OCI-LY1 (cell line): ENCODE results near the gene BRD3OS.

Experiments used
- H2AFZ ChIP-seq: fragments of 200-600 bp; sonication (generic), shearing (Covaris generic); 2 replicates; pipeline ENCODE4 v1.6.0; 2014; ENCODE audit warnings: antibody characterized with exemption, mild to moderate bottlenecking, low read length
- H3F3A ChIP-seq: fragments of 200-600 bp; sonication (generic), shearing (Covaris generic); 2 replicates; pipeline ENCODE4 v1.6.0; 2014; ENCODE audit warnings: mild to moderate bottlenecking, antibody characterized with exemption, low read length, moderate library complexity; ENCODE audit not compliant: insufficient read depth
- H3K27ac ChIP-seq: fragments of 200-600 bp; sonication (generic); 2 replicates; pipeline ENCODE4 v1.5.1; 2014; ENCODE audit warnings: low read length, mixed run types, mild to moderate bottlenecking, low read depth; ENCODE audit not compliant: poor library complexity, severe bottlenecking
- H3K27me3 ChIP-seq: fragments of 200-600 bp; sonication (generic); 2 replicates; pipeline ENCODE4 v1.6.0; 2014; ENCODE audit warnings: antibody characterized with exemption, mild to moderate bottlenecking, low read length, moderate library complexity; ENCODE audit not compliant: insufficient read depth
- H3K36me3 ChIP-seq: fragments of 200-600 bp; sonication (generic); 2 replicates; pipeline ENCODE4 v1.6.1; 2014; ENCODE audit warnings: mild to moderate bottlenecking, antibody characterized with exemption, low read length, moderate library complexity, mixed read lengths; ENCODE audit not compliant: insufficient read depth
- H3K4me1 ChIP-seq: fragments of 200-600 bp; sonication (generic); 2 replicates; pipeline ENCODE4 v1.5.1; 2014; ENCODE audit warnings: mild to moderate bottlenecking, low read length, moderate library complexity; ENCODE audit not compliant: insufficient read depth, severe bottlenecking
- H3K4me2 ChIP-seq: fragments of 200-600 bp; sonication (generic), shearing (Covaris generic); 2 replicates; pipeline ENCODE4 v1.6.1; 2014; ENCODE audit warnings: low read length
- H3K4me3 ChIP-seq: fragments of 200-600 bp; sonication (generic); 2 replicates; pipeline ENCODE4 v1.5.1; 2014; ENCODE audit warnings: low read length, low read depth, mild to moderate bottlenecking, mixed read lengths; ENCODE audit not compliant: poor library complexity, severe bottlenecking
- H3K79me2 ChIP-seq: fragments of 200-600 bp; shearing (Covaris generic); 2 replicates; pipeline ENCODE4 v1.6.1; 2016; ENCODE audit warnings: mixed run types, low read length, mixed read lengths; ENCODE audit not compliant: insufficient read depth
- H3K9ac ChIP-seq: fragments of 200-600 bp; sonication (generic), shearing (Covaris generic); 2 replicates; pipeline ENCODE4 v1.6.1; 2014; ENCODE audit warnings: mild to moderate bottlenecking, low read length, mixed read lengths
- H3K9me2 ChIP-seq: fragments of 200-600 bp; sonication (generic), shearing (Covaris generic); 2 replicates; pipeline ENCODE4 v1.6.1; 2014; ENCODE audit warnings: low read depth, mild to moderate bottlenecking, low read length, mixed read lengths
- H3K9me3 ChIP-seq: fragments of 200-600 bp; shearing (Covaris generic); 2 replicates; pipeline ENCODE4 v1.6.1; 2014; ENCODE audit warnings: low read length, mixed read lengths
- H4K20me1 ChIP-seq: fragments of 200-600 bp; sonication (generic), shearing (Covaris generic); 2 replicates; pipeline ENCODE4 v1.6.0; 2016; ENCODE audit warnings: mild to moderate bottlenecking, low read length; ENCODE audit not compliant: insufficient read depth
- CTCF ChIP-seq: fragments of 200-600 bp; sonication (generic), shearing (Covaris generic); IDR thresholded peaks from 2 replicates; pipeline ENCODE4 v1.5.1; 2017; ENCODE audit warnings: mild to moderate bottlenecking, antibody characterized with exemption, low read length, moderate library complexity, mixed read lengths
- EZH2 ChIP-seq: fragments of 200-600 bp; sonication (generic), shearing (Covaris generic); IDR thresholded peaks from 2 replicates; pipeline ENCODE4 v1.8.0; 2017; ENCODE audit warnings: borderline replicate concordance, mixed run types, mild to moderate bottlenecking, antibody characterized with exemption, low read length, moderate library complexity, mixed read lengths

BRD3OS gene

GRCh38 chr9:133991964-133992779 is 33.1 kb upstream of the BRD3OS start, which contains the start of gene VAV2:
TSS of gene VAV2 (minus strand) at chr9:133992324. CDS start at chr9:133992278, 46 bp downstream.
- H3K27me3 ChIP-seq = no peaks in the 10 kb centered on the region
- H3K9me3 ChIP-seq = no peaks in the 10 kb centered on the region
- peak within 1 kb of the TSS; percentile 74 for H3K4me2 ChIP-seq
- H3K79me2 ChIP-seq = no peaks in the 10 kb centered on the region
- H3K4me3 ChIP-seq = peak within 1 kb of the TSS; percentile 62
- no peaks in the 10 kb centered on the region for H3K36me3 ChIP-seq
- no peaks in the 10 kb centered on the region for H3F3A ChIP-seq
- no peaks in the 10 kb centered on the region for H4K20me1 ChIP-seq
- H2AFZ ChIP-seq = no peak within 1 kb of the TSS
- no peak within 1 kb of the TSS for H3K27ac ChIP-seq
- TF ChIP-seq EZH2 = no peak
- no peak for TF ChIP-seq CTCF
- H3K4me1 ChIP-seq = peaks cover 6% of the 10 kb centered on the region
- peak within 1 kb of the TSS; percentile 58 for H3K9ac ChIP-seq
- no peaks in the 10 kb centered on the region for H3K9me2 ChIP-seq

- Histone ChIP-seq H3K27ac (no peak overlapping the region), H3K4me3 (peak overlapping the region; percentile 62), H3K9me3 (no peaks in the 10 kb centered on the region), H3K27me3 (no peaks in the 10 kb centered on the region), H3K79me2 (no peaks in the 10 kb centered on the region), H3K36me3 (no peaks in the 10 kb centered on the region), H3K9ac (peak overlapping the region; percentile 58), H3K9me2 (no peaks in the 10 kb centered on the region), H2AFZ (no peak overlapping the region), H3F3A (no peaks in the 10 kb centered on the region), H3K4me1 (peaks cover 6% of the 10 kb centered on the region), H4K20me1 (no peaks in the 10 kb centered on the region), H3K4me2 (peak overlapping the region; percentile 73)
- TF ChIP-seq CTCF (peak; percentile 54), EZH2 (no peak)
Measured at GRCh38 chr9:133992780-133993634, 32.3 kb upstream of the BRD3OS start.

GRCh38 chr9:133993635-133994253 is 31.5 kb upstream of the BRD3OS start:
- Histone ChIP-seq H3K27me3 (no peaks in the 10 kb centered on the region), H3K4me3 (peak overlapping the region; percentile 62), H4K20me1 (no peaks in the 10 kb centered on the region), H3K36me3 (no peaks in the 10 kb centered on the region), H3F3A (no peaks in the 10 kb centered on the region), H3K9me2 (no peaks in the 10 kb centered on the region), H3K27ac (no peak overlapping the region), H3K9ac (no peak overlapping the region; the same call in 1 of the 2 replicates), H3K79me2 (no peaks in the 10 kb centered on the region), H2AFZ (no peak overlapping the region), H3K9me3 (no peaks in the 10 kb centered on the region), H3K4me1 (peaks cover 6% of the 10 kb centered on the region), H3K4me2 (peak overlapping the region; percentile 73)
- TF ChIP-seq EZH2 (no peak), CTCF (no peak)
